IPS-18a (cell line): ENCODE data around the gene GPATCH4.
"Not testable (repeated sequence)": the region's sequence is repeated elsewhere in the genome, so short reads cannot be mapped to it uniquely, and the experiment has no call there.

ENCODE experiments used
- H3K27ac ChIP-seq: one replicate; pipeline ENCODE4 v1.5.1; 2013; ENCODE audit warnings: low read length
- H3K27me3 ChIP-seq: one replicate; pipeline ENCODE4 v1.6.1; 2013; ENCODE audit warnings: mild to moderate bottlenecking, low read length; ENCODE audit not compliant: control insufficient read depth, insufficient read depth
- H3K36me3 ChIP-seq: one replicate; pipeline ENCODE4 v1.6.1; 2013; ENCODE audit warnings: low read depth, low read length; ENCODE audit not compliant: control insufficient read depth
- H3K4me1 ChIP-seq: one replicate; pipeline ENCODE4 v1.6.1; 2013; ENCODE audit warnings: low read depth, low read length; ENCODE audit not compliant: control insufficient read depth
- H3K4me3 ChIP-seq: one replicate; pipeline ENCODE4 v1.5.1; 2013; ENCODE audit warnings: low read length
- H3K9ac ChIP-seq: one replicate; pipeline ENCODE4 v1.6.1; 2013; ENCODE audit warnings: mild to moderate bottlenecking, low read length, moderate library complexity
- H3K9me3 ChIP-seq: one replicate; pipeline ENCODE4 v1.6.1; 2013; ENCODE audit warnings: low read depth, low read length; ENCODE audit not compliant: control insufficient read depth

The GPATCH4 gene

DNA sequence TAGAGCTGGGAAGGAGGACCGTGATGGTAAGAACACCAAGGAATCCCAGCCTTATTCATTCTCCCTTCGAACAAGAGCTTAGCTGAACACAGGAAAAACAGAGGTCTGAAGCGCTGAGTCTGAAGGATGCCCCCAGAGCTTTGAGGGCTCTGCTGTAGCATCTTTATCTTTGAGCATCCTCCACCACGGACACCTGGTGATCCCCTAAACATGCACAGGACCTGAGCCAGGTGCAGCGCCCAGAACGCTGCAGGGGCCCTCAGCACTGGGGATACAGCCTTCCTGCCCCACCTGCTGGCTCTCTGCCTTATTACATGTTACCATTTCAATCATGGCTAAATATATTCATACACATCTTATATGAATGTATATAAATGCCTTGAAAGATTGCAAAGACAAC is 7.7 kb upstream of the GPATCH4 start:
- H3K27ac ChIP-seq = no peak overlapping the region
- H3K9me3 ChIP-seq = no peaks in the 10 kb centered on the region
- no peaks in the 10 kb centered on the region for H3K36me3 ChIP-seq
- H3K27me3 ChIP-seq = no peaks in the 10 kb centered on the region
- H3K4me3 ChIP-seq = no peak overlapping the region
- H3K9ac ChIP-seq = no peak overlapping the region
- H3K4me1 ChIP-seq = no peaks in the 10 kb centered on the region

- Histone ChIP-seq H3K36me3 (no peaks in the 10 kb centered on the region), H3K9ac (no peak overlapping the region)
Observed at GRCh38 chr1:156608036-156608674, 6.9 kb upstream of the GPATCH4 start.

DNA sequence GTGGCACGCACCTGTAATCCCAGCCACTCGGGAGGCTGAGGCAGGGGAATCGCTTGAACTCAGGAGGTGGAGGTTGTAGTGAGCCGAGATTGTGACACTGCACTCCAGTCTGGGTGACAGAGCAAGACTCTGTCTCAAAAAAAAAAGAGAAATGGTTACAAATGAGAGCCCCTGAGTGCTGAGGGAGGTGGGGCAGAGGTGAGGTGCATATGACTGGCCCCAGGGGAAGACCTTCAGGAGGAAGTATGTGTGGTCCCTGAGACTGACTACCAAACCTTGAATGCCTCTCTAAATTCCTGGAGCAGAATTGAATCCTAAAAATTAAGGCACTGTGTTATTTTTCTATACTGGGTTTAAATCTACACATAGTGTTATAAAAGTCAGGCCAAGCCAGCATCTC is 6.1 kb upstream of the GPATCH4 start:
- not testable (repeated sequence) for H3K4me3 ChIP-seq, H3K27me3 ChIP-seq, H3K4me1 ChIP-seq, H3K9me3 ChIP-seq, H3K27ac ChIP-seq, H3K36me3 ChIP-seq, H3K9ac ChIP-seq

More at GRCh38 chr1:156608036-156608674, 6.9 kb upstream of the GPATCH4 start:
- Histone ChIP-seq H3K27ac (no peak overlapping the region), H3K4me3 (no peak overlapping the region), H3K27me3 (no peaks in the 10 kb centered on the region), H3K4me1 (no peaks in the 10 kb centered on the region), H3K9me3 (no peaks in the 10 kb centered on the region)

DNA sequence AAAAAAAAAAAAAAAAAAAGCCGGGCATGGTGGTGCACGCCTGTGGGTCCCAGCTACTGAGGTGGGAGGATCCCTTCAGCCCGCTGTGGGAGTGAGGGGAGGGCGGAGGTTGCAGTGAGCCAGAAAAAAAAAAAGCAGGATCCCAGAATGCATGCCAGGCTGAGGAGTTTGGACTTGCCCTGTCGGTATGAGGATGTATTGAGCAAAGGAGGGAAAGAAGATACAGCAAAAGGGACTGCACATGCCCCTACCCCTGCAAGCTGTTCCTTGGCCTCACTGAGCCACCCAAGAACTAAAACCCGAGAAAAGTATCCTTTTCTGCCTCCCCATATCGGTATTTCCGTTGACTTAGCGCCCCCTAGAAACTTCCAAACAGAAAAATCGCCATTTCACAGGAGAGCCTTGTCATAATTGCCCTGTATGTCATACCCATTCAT is 1.3 kb upstream of the GPATCH4 start:
- H3K9ac ChIP-seq = no peak overlapping the region
- H3K9me3 ChIP-seq = no peaks in the 10 kb centered on the region
- no peak overlapping the region for H3K4me3 ChIP-seq
- no peak overlapping the region for H3K27ac ChIP-seq
- H3K36me3 ChIP-seq = peaks cover 15% of the 10 kb centered on the region
- H3K27me3 ChIP-seq = no peaks in the 10 kb centered on the region
- no peaks in the 10 kb centered on the region for H3K4me1 ChIP-seq

GRCh38 chr1:156601892-156602291 is 613 bp upstream of the GPATCH4 start:
- H3K4me3 ChIP-seq = peak overlapping the region; percentile 99
- no peaks in the 10 kb centered on the region for H3K27me3 ChIP-seq
- H3K27ac ChIP-seq = peak overlapping the region; percentile 78
- peak overlapping the region; percentile 95 for H3K9ac ChIP-seq
- H3K4me1 ChIP-seq = no peaks in the 10 kb centered on the region
- H3K9me3 ChIP-seq = no peaks in the 10 kb centered on the region
- H3K36me3 ChIP-seq = peaks cover 22% of the 10 kb centered on the region

- Histone ChIP-seq H3K9ac (peak overlapping the region; percentile 95), H3K9me3 (no peaks in the 10 kb centered on the region), H3K36me3 (peaks cover 34% of the 10 kb centered on the region), H3K27ac (peak overlapping the region; percentile 78), H3K4me3 (peak overlapping the region; percentile 99), H3K27me3 (no peaks in the 10 kb centered on the region), H3K4me1 (no peaks in the 10 kb centered on the region)
Observed at GRCh38 chr1:156600733-156601121, 552 bp downstream of the GPATCH4 start.

- H3K4me3 ChIP-seq = peak overlapping the region; percentile 99
- H3K9me3 ChIP-seq = no peaks in the 10 kb centered on the region
- no peaks in the 10 kb centered on the region for H3K27me3 ChIP-seq
- H3K36me3 ChIP-seq = peaks cover 43% of the 10 kb centered on the region
- H3K9ac ChIP-seq = no peak overlapping the region
- no peak overlapping the region for H3K27ac ChIP-seq
- H3K4me1 ChIP-seq = no peaks in the 10 kb centered on the region
Observed at GRCh38 chr1:156599811-156600210, 1.5 kb downstream of the GPATCH4 start.

- no peaks in the 10 kb centered on the region for H3K27me3 ChIP-seq
- peaks cover 52% of the 10 kb centered on the region for H3K36me3 ChIP-seq
Observed at GRCh38 chr1:156598731-156599432, 2.4 kb downstream of the GPATCH4 start.

GRCh38 chr1:156598125-156598524 is 3.2 kb downstream of the GPATCH4 start:
- Histone ChIP-seq H3K36me3 (peaks cover 60% of the 10 kb centered on the region), H3K27me3 (no peaks in the 10 kb centered on the region), H3K9me3 (no peaks in the 10 kb centered on the region), H3K4me1 (no peaks in the 10 kb centered on the region), H3K9ac (no peak overlapping the region), H3K4me3 (no peak overlapping the region), H3K27ac (no peak overlapping the region)

More at GRCh38 chr1:156598731-156599432, 2.4 kb downstream of the GPATCH4 start:
- H3K27ac ChIP-seq = no peak overlapping the region
- no peaks in the 10 kb centered on the region for H3K9me3 ChIP-seq
- no peak overlapping the region for H3K9ac ChIP-seq
- no peaks in the 10 kb centered on the region for H3K4me1 ChIP-seq
- H3K4me3 ChIP-seq = no peak overlapping the region

DNA sequence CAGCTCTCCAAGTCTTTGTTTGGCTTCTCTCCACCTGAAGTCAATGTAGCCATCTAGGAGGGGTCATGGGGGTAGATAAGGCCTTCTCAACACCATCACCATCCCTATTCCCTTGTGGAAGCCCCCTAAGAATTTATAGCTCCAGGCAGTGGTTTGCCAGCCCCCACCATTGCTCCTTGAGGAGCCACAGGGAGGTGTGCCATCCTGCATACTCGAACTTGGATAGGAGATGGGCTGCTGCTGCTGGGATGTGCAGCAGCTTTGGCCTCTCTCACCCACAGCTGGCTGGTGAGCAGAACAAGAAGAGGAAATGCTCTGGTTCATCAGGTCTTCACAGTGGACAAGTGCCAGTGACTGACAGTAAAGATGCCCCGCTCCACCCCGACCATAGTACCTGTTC is 4.9 kb downstream of the GPATCH4 start:
- no peaks in the 10 kb centered on the region for H3K9me3 ChIP-seq
- no peak overlapping the region for H3K9ac ChIP-seq
- peaks cover 60% of the 10 kb centered on the region for H3K36me3 ChIP-seq
- H3K4me1 ChIP-seq = no peaks in the 10 kb centered on the region
- no peaks in the 10 kb centered on the region for H3K27me3 ChIP-seq
- H3K4me3 ChIP-seq = no peak overlapping the region
- H3K27ac ChIP-seq = no peak overlapping the region

DNA sequence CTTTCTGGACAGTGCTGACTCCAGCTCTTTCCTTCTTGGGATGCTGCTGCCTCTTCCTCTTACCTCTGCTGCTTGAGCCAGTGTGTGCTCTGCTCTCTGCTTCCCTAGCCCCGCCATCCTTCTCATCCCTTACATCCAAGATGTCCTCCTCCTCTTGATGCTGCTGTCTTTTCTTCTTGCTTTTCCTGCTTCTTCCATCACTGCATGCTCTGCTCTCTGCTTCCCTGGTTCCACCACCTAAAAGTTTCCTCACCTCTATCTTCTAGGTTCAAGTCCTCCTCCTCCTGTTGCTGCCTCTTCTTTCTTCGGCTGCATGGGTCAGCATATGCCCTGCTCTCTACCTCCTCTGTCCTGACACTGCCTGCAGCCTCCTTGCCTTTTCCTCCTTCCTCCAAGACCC is 6.3 kb downstream of the GPATCH4 start:
- H3K4me1 ChIP-seq = peaks cover 7% of the 10 kb centered on the region
- H3K27me3 ChIP-seq = no peaks in the 10 kb centered on the region
- no peaks in the 10 kb centered on the region for H3K9me3 ChIP-seq
- H3K36me3 ChIP-seq = peaks cover 60% of the 10 kb centered on the region
- no peak overlapping the region for H3K27ac ChIP-seq
- no peak overlapping the region for H3K9ac ChIP-seq
- H3K4me3 ChIP-seq = no peak overlapping the region

GRCh38 chr1:156594190-156594589 is 7.1 kb downstream of the GPATCH4 start:
- Histone ChIP-seq H3K36me3 (peaks cover 60% of the 10 kb centered on the region), H3K9me3 (no peaks in the 10 kb centered on the region), H3K4me1 (peaks cover 7% of the 10 kb centered on the region), H3K9ac (no peak overlapping the region), H3K27ac (no peak overlapping the region), H3K4me3 (no peak overlapping the region), H3K27me3 (no peaks in the 10 kb centered on the region)
